Endometrium (tissue), 2 donors: Measurements from ENCODE around the gene SH2D1A.
"Not testable (repeated sequence)": the region's sequence is repeated elsewhere in the genome, so short reads cannot be mapped to it uniquely, and the experiment has no call there.

Source experiments
- FAIRE-seq: peaks from 2 replicates; lab custom pipeline; 2012; peaks lifted over from hg19 to GRCh38; lab: Jason Lieb, UNC
- donor health status: control.
- donor health status: control.

SH2D1A gene

GRCh38 chrX:124354648-124355047, 8.3 kb downstream of the SH2D1A start:
- FAIRE-seq = no peak

- FAIRE-seq = no peak
Observed at GRCh38 chrX:124358800-124359383, 12.5 kb downstream of the SH2D1A start.

- no peak for FAIRE-seq
Observed at GRCh38 chrX:124362072-124362471, 15.7 kb downstream of the SH2D1A start.

DNA sequence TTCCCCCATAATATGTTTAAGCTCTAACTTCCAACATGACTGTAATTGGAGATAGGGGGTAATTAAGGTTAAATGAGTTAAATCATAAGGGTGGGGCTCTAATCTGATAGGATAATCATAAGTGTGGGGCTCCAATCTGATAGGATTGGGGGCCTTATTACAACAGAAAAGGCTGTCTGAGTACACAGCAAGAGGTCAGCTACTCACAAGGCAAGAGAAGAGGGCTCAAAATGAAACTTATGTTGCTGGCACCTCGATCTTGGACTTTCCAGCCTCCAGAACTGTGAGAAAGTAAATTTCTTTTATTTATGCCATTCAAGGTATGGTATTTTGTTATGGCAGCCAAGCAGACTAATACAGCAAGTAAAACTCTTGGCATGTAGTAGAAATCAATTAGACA, 16.4 kb downstream of the SH2D1A start:
- FAIRE-seq = no peak

DNA sequence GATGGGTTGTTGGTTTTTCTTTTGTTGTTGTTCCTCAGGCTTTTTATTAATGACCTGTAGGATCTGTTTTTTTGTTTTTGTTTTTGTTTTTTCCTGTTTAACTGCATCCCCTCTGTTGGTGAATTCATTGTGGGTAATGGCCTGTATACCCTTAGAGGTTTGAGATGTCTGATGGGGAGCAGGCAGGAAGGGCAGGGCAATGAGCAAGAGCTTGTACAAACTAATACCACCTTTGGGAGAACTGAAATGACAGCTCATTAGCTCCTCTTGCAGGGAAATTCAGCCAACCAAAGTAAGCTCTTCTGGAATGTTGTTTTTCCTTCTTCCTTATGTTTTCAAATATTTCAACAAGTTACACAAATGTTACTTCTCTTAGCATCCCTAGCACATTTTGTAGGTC, 23.4 kb downstream of the SH2D1A start:
- FAIRE-seq = no peak

- no peak for FAIRE-seq
Observed at GRCh38 chrX:124373348-124373747, 27.0 kb downstream of the SH2D1A start.

GRCh38 chrX:124378643-124379042, 32.3 kb downstream of the SH2D1A start:
- no peak for FAIRE-seq

DNA sequence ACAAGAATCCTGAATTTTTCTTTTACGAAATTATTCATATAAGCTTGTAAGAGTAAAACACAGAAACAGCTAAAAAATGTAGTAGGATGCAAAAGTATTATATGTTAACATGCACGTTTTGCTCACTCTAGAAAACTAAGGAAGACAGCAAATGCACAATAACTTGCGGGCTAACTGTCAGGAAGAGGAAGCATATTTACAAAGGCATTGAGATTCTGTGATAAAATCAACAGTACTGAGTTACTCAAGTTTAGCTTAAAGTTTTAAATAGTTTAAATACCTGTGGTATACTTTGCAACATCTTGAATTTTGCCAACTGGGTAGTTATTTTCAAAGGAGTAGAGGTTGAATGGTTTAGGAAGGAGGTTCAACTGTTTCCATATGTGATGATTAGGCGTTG, 37.0 kb downstream of the SH2D1A start:
- FAIRE-seq = no peak

DNA sequence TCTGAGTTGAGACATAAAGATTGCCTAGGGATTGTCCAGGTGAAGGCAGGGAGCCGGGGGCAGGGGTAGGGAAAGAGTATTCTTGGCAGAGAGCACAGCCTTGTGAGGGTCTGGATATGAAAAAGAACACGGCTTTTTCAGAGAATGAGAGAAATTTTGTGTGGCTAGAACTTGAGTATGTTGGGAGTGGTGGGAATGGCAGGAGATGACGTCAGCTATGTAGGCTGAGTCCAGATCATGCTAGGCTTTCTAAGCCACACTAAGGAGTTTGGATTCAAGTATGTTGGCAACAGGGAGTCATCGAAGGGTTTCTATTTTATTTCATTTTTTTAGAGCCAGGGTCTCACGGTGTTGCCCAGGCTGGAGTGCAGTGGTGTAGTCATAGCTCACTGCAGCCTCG, 40.0 kb downstream of the SH2D1A start:
- FAIRE-seq = no peak

DNA sequence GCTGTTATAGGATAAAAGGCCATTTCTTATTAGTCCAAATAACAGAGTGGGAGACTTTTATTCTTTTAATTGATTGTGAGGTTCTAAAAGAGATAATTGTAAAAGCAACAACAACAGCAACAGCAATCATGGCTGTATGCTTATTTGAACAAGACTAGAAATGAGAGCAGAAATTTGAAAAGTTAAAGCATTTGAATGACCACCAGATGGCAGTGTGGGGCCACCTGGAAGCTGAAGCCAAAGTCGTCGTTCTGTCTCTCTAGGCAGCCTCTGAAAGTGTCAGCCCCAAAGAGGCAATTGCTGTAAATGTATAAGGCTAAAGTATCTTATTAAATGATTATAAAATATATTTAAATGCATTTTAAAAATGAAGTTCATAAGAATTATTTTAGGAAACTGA, 42.2 kb downstream of the SH2D1A start:
- FAIRE-seq = peak; percentile 87

DNA sequence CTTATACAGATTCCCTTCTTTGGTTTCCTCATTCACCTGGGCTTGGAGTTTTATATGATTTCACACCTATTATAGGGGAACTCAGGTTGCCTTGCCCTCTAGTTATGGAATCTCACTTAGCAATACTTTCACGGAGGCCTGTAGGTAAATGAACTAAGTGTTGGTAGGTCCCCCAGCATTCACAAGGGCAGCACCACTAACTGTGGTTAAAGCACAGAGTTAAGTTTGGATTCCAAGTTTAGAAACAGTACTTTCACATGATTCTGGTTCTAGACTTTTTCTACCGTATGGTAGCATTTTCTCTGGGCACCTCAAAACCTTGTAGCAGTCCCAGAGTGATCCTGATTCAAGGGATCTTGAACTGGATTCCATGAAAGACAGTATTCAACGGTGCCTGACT, 46.4 kb downstream of the SH2D1A start:
- FAIRE-seq = no peak

- no peak for FAIRE-seq
Observed at GRCh38 chrX:124393238-124393637, 46.9 kb downstream of the SH2D1A start.

DNA sequence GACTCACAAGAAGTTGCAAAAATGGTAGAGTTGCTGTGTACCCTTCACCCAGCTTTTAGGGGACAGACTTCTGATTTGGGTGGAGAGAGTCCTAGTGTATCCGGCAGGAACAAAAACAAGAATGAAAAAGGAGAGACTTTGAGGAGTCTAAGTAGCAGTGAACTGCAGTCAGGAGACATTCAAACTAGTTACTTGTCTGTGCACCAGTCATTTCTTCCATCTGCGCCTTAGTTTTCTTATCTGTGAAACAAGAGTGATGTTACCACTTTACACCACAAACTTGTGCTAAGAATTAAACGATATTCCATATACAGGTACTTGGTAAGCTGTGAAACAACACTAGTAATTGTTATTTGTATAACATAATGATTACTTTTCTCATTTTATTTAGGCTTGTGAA, 47.3 kb downstream of the SH2D1A start:
- no peak for FAIRE-seq

- no peak for FAIRE-seq
Observed at GRCh38 chrX:124395145-124395880, 49.0 kb downstream of the SH2D1A start.

GRCh38 chrX:124401696-124402095, 55.3 kb downstream of the SH2D1A start:
- no peak for FAIRE-seq

- FAIRE-seq = no peak
Observed at GRCh38 chrX:124405868-124406267, 59.5 kb downstream of the SH2D1A start.

- FAIRE-seq = no peak
Observed at GRCh38 chrX:124406294-124407014, 60.1 kb downstream of the SH2D1A start.

DNA sequence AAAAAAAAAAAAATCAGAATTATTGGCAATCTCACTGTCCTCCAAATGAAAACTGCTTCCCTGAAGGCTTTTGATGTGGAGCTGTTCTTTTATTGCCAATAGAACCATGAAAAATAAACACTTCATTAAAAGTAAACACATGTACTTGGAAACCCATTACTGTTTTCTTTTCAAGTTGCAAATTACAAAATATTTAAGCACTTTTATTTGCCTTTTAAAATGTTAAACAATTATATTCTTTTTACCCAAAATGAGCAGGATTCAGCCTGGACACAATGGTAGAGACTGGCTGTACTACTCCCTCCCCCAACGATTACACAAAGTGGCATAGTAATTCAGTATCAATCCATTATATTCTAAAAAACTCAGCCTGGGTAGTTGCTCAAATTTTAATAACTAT, 60.9 kb downstream of the SH2D1A start:
- peak; percentile 68 for FAIRE-seq

- not testable (repeated sequence) for FAIRE-seq
Observed at GRCh38 chrX:124408380-124408779, 62.0 kb downstream of the SH2D1A start.

DNA sequence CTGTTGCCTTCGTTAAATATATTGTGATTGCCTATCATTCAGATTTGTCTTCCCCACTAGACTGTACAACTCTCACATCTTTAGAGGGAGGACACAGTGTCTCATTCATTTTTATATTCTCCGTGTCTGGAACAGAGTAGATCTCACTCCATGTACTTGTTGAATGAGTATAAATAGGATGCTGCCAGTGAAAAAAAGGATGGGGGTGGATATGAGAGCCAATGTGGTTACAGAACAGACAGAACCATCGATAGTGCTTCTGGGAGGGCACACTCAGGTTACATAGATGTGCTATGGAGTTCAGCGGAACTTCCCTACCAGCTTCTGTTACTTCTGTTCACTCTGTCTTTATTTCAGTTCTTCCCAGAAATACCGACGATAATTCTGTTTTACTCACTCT, 66.9 kb downstream of the SH2D1A start:
- no peak for FAIRE-seq

GRCh38 chrX:124414281-124414680, 67.9 kb downstream of the SH2D1A start:
- FAIRE-seq = no peak

DNA sequence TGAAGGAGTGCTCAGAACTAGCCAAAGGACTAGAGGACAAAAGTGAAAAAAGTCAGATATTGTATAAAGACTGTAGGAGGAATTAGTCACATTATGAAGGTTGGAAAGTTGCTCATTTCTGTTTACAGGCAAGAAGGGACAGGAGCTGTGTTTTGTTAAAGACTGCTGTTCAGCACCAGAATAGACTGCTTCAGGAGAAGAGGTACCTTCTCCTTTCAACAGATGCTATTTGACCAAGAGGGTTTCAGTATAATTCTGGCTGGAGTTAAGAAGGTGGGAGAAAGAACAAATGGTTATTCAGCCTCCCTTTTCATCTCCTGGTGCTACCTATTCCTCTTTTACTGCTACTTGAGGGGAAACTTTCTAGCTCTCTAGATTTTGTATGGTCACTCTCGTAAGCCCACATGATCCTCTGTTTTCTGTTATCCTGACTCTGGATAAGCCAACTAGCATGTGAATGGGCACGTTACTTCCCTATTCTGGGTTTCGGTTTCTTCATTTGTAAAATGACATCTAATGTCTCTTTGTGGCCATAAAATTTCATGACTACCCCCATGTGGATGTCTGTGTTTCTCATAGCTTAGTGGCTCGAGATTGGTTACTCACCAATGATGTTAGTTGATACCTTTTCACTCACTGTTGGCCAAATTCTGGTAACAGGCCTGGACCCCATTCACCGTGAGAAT, 68.9 kb downstream of the SH2D1A start:
- no peak for FAIRE-seq
